ENCODE data around the gene HFE. TPM values are rescaled to one million over a fixed set of nuclear protein-coding genes. Genes with fewer than 3 reads are reported as not detected.
A peak's percentile ranks its signal among the peaks of the same experiment; 100 is the strongest.

The HFE gene
- total and polyA plus RNA-seq, 2 of the 13 experiments (the other 11 are each of a cell fraction or from before 2014, with no cell fraction given), result 3.7 to 6.3 TPM

DNA sequence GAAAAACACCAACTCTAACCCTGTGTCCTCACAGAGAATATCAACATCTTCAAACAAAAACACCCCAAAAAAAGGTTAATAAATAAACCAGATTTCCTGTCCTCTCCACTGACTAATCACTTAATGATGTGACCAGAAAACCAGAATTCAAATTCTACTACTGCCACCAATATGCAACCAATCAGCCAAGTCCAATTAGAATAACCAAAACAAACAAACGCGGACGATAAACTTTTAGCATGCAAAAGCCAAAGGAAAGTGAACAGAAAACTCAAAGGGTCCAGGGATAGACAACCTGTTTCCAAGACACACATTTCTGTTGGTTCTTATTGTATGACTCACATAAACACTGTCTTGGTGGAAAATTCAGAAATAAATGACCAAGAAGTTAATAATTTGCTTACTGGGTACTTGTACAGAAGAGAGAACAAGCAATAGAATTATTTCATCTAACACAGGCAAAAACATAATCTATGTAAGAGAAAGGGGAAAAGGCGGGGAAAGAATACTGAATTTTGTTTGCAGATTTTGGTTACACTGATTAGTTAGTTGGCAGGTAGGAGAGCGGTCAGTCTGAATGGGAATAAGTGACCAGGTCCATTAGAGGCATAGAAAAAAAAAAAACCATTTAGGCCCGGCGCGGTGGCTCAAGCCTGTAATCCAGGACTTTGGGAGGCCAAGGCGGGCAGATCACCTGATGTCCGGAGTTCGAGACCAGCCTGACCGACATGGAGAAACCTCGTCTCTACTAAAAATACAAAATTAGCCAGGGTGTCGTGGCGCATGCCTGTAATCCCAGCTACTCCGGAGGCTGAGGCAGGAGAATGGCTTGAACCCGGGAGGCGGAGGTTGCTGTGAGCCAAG is 34.1 kb downstream of the HFE start (continued):
- TF ChIP-seq NCOA1 (CRISPR knock-in tag; IDR thresholded peaks at IDR 0.05) (no peak), EED (CRISPR knock-in tag; IDR thresholded peaks at IDR 0.05) (no peak), ZNF496 (CRISPR knock-in tag; IDR thresholded peaks at IDR 0.05; ENCODE audit: insufficient replicate concordance) (no peak), ETV6 (CRISPR knock-in tag; conservative IDR thresholded peaks at IDR 0.05) (no peak), ZFP1 (CRISPR knock-in tag; IDR thresholded peaks at IDR 0.05) (no peak), MED8 (CRISPR knock-in tag; IDR thresholded peaks at IDR 0.05; ENCODE audit: insufficient replicate concordance) (no peak), TSC22D2 (CRISPR knock-in tag; IDR thresholded peaks at IDR 0.05; ENCODE audit: borderline replicate concordance) (no peak), AGO1 (IDR thresholded peaks at IDR 0.05; ENCODE audit: low read depth, low read length, poor library complexity, severe bottlenecking) (no peak), SOX6 (IDR thresholded peaks at IDR 0.05) (no peak), SOX6 (CRISPR knock-in tag; IDR thresholded peaks at IDR 0.05) (peak; percentile 58), PAX8 (CRISPR knock-in tag; IDR thresholded peaks at IDR 0.05; ENCODE audit: borderline replicate concordance) (no peak), ZNF564 (CRISPR knock-in tag; IDR thresholded peaks at IDR 0.05) (no peak), ZNF883 (CRISPR knock-in tag; IDR thresholded peaks at IDR 0.05; ENCODE audit: not compliant biosample characterization) (no peak), ZNF280D (CRISPR knock-in tag; IDR thresholded peaks at IDR 0.05) (no peak), MIER3 (CRISPR knock-in tag; IDR thresholded peaks at IDR 0.05; ENCODE audit: borderline replicate concordance) (no peak), ZNF317 (CRISPR knock-in tag; IDR thresholded peaks at IDR 0.05) (0 out of 2 replicates have a peak, but pooled peaks have one; percentile 31), HMG20B (CRISPR knock-in tag; conservative IDR thresholded peaks at IDR 0.05) (no peak), MATR3 (CRISPR knock-in tag; IDR thresholded peaks at IDR 0.05) (no peak)
- TF ChIP-seq, protein P1, sequence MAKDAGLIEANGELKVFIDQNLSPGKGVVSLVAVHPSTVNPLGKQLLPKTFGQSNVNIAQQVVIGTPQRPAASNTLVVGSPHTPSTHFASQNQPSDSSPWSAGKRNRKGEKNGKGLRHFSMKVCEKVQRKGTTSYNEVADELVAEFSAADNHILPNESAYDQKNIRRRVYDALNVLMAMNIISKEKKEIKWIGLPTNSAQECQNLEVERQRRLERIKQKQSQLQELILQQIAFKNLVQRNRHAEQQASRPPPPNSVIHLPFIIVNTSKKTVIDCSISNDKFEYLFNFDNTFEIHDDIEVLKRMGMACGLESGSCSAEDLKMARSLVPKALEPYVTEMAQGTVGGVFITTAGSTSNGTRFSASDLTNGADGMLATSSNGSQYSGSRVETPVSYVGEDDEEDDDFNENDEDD (CRISPR knock-in tag; IDR thresholded peaks at IDR 0.05; ENCODE audit: borderline replicate concordance), result 0 out of 2 replicates have a peak, but pooled peaks have one; percentile 4
- TF ChIP-seq, protein P2, sequence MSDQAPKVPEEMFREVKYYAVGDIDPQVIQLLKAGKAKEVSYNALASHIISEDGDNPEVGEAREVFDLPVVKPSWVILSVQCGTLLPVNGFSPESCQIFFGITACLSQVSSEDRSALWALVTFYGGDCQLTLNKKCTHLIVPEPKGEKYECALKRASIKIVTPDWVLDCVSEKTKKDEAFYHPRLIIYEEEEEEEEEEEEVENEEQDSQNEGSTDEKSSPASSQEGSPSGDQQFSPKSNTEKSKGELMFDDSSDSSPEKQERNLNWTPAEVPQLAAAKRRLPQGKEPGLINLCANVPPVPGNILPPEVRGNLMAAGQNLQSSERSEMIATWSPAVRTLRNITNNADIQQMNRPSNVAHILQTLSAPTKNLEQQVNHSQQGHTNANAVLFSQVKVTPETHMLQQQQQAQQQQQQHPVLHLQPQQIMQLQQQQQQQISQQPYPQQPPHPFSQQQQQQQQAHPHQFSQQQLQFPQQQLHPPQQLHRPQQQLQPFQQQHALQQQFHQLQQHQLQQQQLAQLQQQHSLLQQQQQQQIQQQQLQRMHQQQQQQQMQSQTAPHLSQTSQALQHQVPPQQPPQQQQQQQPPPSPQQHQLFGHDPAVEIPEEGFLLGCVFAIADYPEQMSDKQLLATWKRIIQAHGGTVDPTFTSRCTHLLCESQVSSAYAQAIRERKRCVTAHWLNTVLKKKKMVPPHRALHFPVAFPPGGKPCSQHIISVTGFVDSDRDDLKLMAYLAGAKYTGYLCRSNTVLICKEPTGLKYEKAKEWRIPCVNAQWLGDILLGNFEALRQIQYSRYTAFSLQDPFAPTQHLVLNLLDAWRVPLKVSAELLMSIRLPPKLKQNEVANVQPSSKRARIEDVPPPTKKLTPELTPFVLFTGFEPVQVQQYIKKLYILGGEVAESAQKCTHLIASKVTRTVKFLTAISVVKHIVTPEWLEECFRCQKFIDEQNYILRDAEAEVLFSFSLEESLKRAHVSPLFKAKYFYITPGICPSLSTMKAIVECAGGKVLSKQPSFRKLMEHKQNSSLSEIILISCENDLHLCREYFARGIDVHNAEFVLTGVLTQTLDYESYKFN (CRISPR knock-in tag; conservative IDR thresholded peaks at IDR 0.05), result peak; percentile 89
- TF ChIP-seq, protein P3, sequence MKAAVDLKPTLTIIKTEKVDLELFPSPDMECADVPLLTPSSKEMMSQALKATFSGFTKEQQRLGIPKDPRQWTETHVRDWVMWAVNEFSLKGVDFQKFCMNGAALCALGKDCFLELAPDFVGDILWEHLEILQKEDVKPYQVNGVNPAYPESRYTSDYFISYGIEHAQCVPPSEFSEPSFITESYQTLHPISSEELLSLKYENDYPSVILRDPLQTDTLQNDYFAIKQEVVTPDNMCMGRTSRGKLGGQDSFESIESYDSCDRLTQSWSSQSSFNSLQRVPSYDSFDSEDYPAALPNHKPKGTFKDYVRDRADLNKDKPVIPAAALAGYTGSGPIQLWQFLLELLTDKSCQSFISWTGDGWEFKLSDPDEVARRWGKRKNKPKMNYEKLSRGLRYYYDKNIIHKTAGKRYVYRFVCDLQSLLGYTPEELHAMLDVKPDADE (CRISPR knock-in tag; IDR thresholded peaks at IDR 0.05), result no peak
